Pulmonary artery endothelial cell (primary cell): Measurements from ENCODE around the gene PCDH17. TPM values are rescaled to one million over a fixed set of nuclear protein-coding genes. Genes with fewer than 3 reads are reported as not detected.
A peak's percentile ranks its signal among the peaks of the same experiment; 100 is the strongest.

ENCODE experiments used
- DNase-seq: peaks from one replicate; pipeline ENCODE4 v3.0.0-alpha.2; 2011; ENCODE audit warnings: low read depth, low spot score
- total RNA-seq: library from RNA; depleted of rRNA; stranded (reverse); fragments of >200 nt; gene quantifications from 2 replicates; pipeline ENCODE4 v1.2.3, GENCODE V29; 2014

Gene PCDH17
- total RNA-seq: 1.7 and 3.0 TPM in 2 replicates

- DNase-seq: no peak
Observed at GRCh38 chr13:57631596-57632275, at the start of gene PCDH17. Gene PCDH17, plus strand, starts transcription at chr13:57631744. Its CDS starts 803 bp downstream, at chr13:57632547.

GRCh38 chr13:57582032-57582431 is 49.5 kb upstream of the PCDH17 start:
- DNase-seq: no peak

- DNase-seq: no peak
Observed at GRCh38 chr13:57583529-57583928, 48.0 kb upstream of the PCDH17 start.

GRCh38 chr13:57588639-57589038 is 42.9 kb upstream of the PCDH17 start:
- DNase-seq: no peak

- no peak for DNase-seq
Observed at GRCh38 chr13:57595775-57596174, 35.8 kb upstream of the PCDH17 start.

- no peak for DNase-seq
Observed at GRCh38 chr13:57601536-57601935, 30.0 kb upstream of the PCDH17 start.

GRCh38 chr13:57604442-57604841 is 27.1 kb upstream of the PCDH17 start:
- no peak for DNase-seq

GRCh38 chr13:57611969-57612368 is 19.6 kb upstream of the PCDH17 start:
- DNase-seq: no peak

- no peak for DNase-seq
Observed at GRCh38 chr13:57612568-57612967, 19.0 kb upstream of the PCDH17 start.

GRCh38 chr13:57624565-57625435 is 6.7 kb upstream of the PCDH17 start:
- no peak for DNase-seq

- no peak for DNase-seq
Observed at GRCh38 chr13:57627663-57628062, 3.9 kb upstream of the PCDH17 start.

GRCh38 chr13:57629391-57629804 is 2.1 kb upstream of the PCDH17 start:
- DNase-seq: no peak

- peak; percentile 80 for DNase-seq
Observed at GRCh38 chr13:57629821-57630235, 1.7 kb upstream of the PCDH17 start.

GRCh38 chr13:57630661-57631595 is 616 bp upstream of the PCDH17 start:
- no peak for DNase-seq

GRCh38 chr13:57632276-57633140 is 964 bp downstream of the PCDH17 start:
- DNase-seq: no peak

- no peak for DNase-seq
Observed at GRCh38 chr13:57633141-57633949, 1.8 kb downstream of the PCDH17 start.

GRCh38 chr13:57633950-57634838 is 2.6 kb downstream of the PCDH17 start:
- no peak for DNase-seq

- no peak for DNase-seq
Observed at GRCh38 chr13:57634839-57635165, 3.3 kb downstream of the PCDH17 start.

GRCh38 chr13:57635541-57636085 is 4.1 kb downstream of the PCDH17 start:
- DNase-seq: no peak
